ENCODE data around the gene C1orf94.

C1orf94 gene, protein sequence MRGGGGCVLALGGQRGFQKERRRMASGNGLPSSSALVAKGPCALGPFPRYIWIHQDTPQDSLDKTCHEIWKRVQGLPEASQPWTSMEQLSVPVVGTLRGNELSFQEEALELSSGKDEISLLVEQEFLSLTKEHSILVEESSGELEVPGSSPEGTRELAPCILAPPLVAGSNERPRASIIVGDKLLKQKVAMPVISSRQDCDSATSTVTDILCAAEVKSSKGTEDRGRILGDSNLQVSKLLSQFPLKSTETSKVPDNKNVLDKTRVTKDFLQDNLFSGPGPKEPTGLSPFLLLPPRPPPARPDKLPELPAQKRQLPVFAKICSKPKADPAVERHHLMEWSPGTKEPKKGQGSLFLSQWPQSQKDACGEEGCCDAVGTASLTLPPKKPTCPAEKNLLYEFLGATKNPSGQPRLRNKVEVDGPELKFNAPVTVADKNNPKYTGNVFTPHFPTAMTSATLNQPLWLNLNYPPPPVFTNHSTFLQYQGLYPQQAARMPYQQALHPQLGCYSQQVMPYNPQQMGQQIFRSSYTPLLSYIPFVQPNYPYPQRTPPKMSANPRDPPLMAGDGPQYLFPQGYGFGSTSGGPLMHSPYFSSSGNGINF

DNA sequence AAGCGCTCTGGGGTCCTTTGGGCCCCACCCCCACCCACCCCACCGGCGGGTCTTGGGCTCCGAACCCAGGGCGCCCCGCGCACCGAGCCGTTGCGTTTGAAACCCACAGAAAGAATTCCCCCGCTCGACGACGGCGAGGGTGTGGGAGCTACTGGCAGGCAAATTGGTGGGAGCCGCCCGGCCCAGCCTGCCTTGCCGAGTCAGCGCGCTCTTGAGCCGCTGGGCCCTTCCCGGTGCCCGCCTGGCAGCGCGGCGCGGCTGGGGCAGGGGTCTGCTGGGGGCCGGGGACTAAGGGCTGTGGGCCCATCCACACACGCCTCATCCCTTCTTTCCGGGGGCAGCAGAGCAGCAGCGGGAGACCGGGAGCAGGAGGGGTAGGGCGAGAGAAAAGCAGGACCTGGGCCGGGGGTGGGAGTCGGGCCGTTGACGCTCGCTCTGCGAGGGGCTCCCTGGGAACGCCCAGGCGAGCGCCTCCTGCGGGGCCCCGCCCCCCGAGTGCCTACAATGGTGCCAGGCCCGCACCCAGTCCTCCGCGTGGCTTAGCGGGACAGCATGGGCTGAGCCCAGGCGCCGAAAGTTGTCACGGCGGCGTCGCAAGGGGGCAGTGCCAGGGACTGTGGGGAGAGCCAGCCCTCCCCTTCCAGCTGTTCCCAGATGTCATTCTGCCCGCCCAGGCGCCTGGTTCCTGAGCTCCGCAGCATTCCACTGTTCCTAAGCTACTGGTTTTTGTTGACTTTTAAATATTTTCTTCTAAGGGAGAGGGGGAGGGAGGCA, at the start of gene C1orf94:
Gene C1orf94, plus strand, starts transcription at position 78 of the 774 bp plus-strand sequence. CDS start 883 bp downstream, outside the sequence.
- no peak within 1 kb of the TSS for H3K4me3 ChIP-seq (ENCODE audit: low read depth, low read length)
- no peaks in the 10 kb centered on the region for H3K79me2 ChIP-seq (ENCODE audit: control insufficient read depth, insufficient read depth, low read length, unreplicated experiment)
- no peaks in the 10 kb centered on the region for H3K27me3 ChIP-seq (ENCODE audit: insufficient read depth, low read length)
- no peak within 1 kb of the TSS for H3K27ac ChIP-seq (ENCODE audit: low read depth, low read length)
- H3K4me1 ChIP-seq (ENCODE audit: control insufficient read depth, insufficient read depth, low read length, unreplicated experiment), result no peaks in the 10 kb centered on the region
- H3K36me3 ChIP-seq (ENCODE audit: insufficient read depth, low read length), result no peaks in the 10 kb centered on the region
- H2AFZ ChIP-seq (ENCODE audit: low read length, unreplicated experiment), result no peak within 1 kb of the TSS

DNA sequence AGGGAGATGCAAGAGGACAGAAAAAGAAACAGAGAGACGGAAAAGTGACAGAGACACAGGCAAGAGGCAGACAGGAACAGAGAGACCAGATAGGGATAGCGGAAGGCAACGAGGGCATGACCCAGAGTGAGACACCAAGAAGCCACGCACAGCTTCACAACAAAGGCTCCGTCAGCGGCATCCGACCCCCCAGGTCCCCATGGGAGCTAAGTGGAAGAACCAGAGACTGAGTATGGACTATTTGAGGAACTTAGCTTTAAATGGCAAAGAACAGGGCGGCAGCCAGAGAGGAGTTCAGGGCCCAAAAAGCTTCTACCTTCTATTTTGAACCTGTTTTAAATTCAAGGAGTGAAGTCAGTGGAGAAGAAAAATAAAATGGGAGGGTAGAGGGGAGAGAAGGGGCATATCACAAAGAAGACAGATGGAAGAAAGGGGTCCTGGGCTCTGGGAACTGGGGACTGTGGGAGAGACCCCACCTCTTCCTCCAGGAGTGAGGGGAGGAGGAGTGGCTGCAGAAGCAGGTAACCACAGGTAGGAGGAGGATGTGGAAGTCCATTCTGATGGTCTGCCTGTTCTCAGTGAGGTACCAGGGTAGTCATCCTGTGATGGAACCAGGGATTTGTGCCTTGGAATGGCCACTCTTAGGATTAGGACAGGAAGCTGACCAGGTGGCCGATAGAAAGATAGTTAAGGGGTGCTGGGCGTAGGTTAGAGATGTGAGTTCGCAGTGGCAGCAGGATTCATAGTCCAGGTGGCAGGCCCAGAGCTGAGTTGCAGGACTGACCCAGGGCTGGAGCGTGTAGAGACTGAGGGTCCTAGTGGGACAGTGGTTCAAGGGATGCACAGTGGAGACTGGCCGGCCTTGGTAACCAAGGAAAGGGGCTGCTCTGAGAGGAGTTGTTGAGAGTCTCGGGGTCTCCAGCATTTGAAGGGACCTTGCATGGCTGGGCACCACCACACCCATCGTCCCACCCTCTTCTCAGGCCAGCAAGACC, 49.4 kb upstream of the C1orf94 start:
- no peak overlapping the region for H3K27ac ChIP-seq (ENCODE audit: low read depth, low read length)
- no peaks in the 10 kb centered on the region for H3K36me3 ChIP-seq (ENCODE audit: insufficient read depth, low read length)
- no peaks in the 10 kb centered on the region for H3K27me3 ChIP-seq (ENCODE audit: insufficient read depth, low read length)
- H2AFZ ChIP-seq (ENCODE audit: low read length, unreplicated experiment), result no peak overlapping the region
- H3K4me1 ChIP-seq (ENCODE audit: control insufficient read depth, insufficient read depth, low read length, unreplicated experiment), result no peaks in the 10 kb centered on the region
- no peaks in the 10 kb centered on the region for H3K79me2 ChIP-seq (ENCODE audit: control insufficient read depth, insufficient read depth, low read length, unreplicated experiment)
- H3K4me3 ChIP-seq (ENCODE audit: low read depth, low read length), result no peak overlapping the region

DNA sequence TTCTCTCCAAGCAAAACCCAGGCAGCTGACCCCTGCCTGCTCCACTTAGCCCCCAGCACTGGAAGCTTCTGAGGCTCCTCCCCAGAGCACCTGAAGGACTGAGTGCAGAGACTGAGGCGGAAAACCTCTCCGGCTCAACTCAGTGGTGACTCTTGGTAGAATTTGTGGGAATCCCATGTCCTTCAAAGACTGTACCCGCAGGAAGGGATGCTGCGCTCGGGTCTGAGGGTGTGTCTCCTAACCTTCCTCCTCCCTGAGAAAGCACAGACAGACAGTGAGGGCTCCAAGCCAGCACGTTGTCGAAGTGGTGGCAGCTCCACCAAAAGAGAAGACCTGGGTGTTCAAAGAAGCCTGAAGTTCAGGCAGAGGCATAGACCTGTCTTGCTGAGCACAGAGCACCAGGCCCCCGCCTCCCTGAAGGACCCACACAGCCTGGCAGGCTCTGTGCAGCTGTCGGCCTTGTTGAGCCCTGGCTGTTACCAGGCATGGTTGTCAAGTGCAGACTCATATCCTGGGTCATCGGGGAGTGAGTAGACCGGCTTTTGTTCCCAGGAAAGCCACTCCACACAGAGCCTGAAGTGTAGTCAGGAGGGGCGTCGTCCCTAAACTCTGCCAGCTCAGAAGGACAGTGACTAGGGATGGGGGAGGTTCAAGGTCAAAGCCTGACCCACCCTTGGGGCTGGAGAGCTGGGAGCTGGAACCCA, 48.4 kb upstream of the C1orf94 start:
- H3K27ac ChIP-seq (ENCODE audit: low read depth, low read length), result no peak overlapping the region
- H3K27me3 ChIP-seq (ENCODE audit: insufficient read depth, low read length), result no peaks in the 10 kb centered on the region
- H3K4me3 ChIP-seq (ENCODE audit: low read depth, low read length), result no peak overlapping the region
- no peak overlapping the region for H2AFZ ChIP-seq (ENCODE audit: low read length, unreplicated experiment)
- H3K4me1 ChIP-seq (ENCODE audit: control insufficient read depth, insufficient read depth, low read length, unreplicated experiment), result no peaks in the 10 kb centered on the region
- H3K79me2 ChIP-seq (ENCODE audit: control insufficient read depth, insufficient read depth, low read length, unreplicated experiment), result no peaks in the 10 kb centered on the region
- no peaks in the 10 kb centered on the region for H3K36me3 ChIP-seq (ENCODE audit: insufficient read depth, low read length)

DNA sequence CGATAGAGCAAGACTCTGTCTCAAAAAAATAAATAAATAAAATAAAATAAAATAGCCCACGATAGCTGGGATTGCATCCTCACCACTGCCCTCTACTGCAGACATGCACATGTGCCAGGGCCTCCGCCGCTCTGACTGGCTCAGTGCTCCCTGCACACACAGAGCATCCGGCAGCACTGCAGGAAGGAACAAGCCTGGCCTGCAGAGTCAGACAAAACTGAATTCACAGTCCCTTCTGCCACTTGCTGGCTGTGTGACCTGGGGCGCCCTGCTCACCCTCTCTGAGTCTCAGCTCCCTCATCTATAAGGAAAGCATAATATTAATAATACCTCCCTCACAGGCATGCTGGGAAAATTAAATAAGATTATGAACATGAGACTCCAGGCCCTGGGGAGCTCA, 47.1 kb upstream of the C1orf94 start:
- Histone ChIP-seq H3K27me3 (ENCODE audit: insufficient read depth, low read length) (no peaks in the 10 kb centered on the region), H3K36me3 (ENCODE audit: insufficient read depth, low read length) (no peaks in the 10 kb centered on the region), H3K79me2 (ENCODE audit: control insufficient read depth, insufficient read depth, low read length, unreplicated experiment) (no peaks in the 10 kb centered on the region), H3K27ac (ENCODE audit: low read depth, low read length) (no peak overlapping the region), H2AFZ (ENCODE audit: low read length, unreplicated experiment) (no peak overlapping the region), H3K4me1 (ENCODE audit: control insufficient read depth, insufficient read depth, low read length, unreplicated experiment) (no peaks in the 10 kb centered on the region), H3K4me3 (ENCODE audit: low read depth, low read length) (no peak overlapping the region)

DNA sequence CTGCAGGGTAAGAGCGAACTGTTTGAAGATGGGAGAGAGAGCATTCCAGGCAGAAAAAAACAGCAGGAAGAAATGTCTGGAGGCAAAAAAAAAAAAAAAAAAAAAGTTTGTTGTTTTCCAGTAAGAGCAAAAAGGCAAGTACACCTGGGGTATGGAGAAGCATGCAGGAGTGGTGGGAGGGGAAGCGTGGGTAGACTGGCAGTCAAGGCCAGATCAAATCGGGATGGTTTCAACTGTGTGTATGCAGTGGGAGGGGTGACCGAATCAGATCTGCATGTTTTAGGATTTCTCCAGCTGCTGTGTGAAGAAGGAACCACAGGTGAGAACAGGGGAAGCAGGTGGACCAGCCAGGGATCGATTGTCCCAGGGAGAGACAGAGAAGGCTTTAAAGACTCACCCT, 46.4 kb upstream of the C1orf94 start:
- Histone ChIP-seq H3K4me3 (ENCODE audit: low read depth, low read length) (no peak overlapping the region), H3K4me1 (ENCODE audit: control insufficient read depth, insufficient read depth, low read length, unreplicated experiment) (no peaks in the 10 kb centered on the region)

DNA sequence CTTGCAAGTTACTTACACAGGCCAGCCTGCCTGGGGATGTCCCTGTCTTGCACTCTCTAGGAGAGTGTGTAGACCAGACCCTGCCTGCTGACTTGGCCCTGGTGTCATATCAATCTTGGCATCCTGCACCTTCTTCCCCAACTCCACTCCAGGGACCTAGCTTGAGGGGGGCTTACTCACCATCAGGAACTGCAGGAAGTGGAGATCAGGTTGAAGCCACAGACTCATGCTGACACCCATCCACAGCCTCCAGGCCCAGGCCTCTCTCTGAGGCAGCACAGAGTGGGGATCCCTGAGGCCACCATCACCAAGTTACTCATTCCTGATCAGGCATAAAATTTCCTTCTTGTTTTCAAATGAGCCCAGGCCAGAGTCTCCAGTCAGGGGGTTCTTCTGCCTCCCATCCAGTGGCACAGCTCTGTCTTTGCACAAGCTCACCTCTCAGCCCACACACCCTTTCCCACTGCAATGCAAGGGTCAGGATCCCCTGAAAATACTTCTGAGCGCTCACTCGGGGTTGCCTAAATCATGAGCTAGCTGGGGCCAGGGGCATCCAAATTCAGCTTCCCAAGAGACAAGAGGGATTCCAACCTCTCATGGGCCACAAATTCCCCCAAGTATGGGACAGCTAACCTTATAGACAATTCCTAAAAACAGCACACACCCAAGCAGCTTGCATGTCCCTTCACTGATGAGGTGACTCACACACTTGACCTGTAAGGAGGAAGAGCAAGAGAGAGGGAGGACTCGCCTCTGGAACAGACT, 45.1 kb upstream of the C1orf94 start:
- Histone ChIP-seq H3K27me3 (ENCODE audit: insufficient read depth, low read length) (no peaks in the 10 kb centered on the region), H3K4me1 (ENCODE audit: control insufficient read depth, insufficient read depth, low read length, unreplicated experiment) (no peaks in the 10 kb centered on the region), H3K27ac (ENCODE audit: low read depth, low read length) (no peak overlapping the region), H3K79me2 (ENCODE audit: control insufficient read depth, insufficient read depth, low read length, unreplicated experiment) (no peaks in the 10 kb centered on the region), H3K4me3 (ENCODE audit: low read depth, low read length) (no peak overlapping the region), H2AFZ (ENCODE audit: low read length, unreplicated experiment) (no peak overlapping the region), H3K36me3 (ENCODE audit: insufficient read depth, low read length) (no peaks in the 10 kb centered on the region)

More for the DNA sequence above, 46.4 kb upstream of the C1orf94 start:
- H3K27me3 ChIP-seq (ENCODE audit: insufficient read depth, low read length), result no peaks in the 10 kb centered on the region
- H2AFZ ChIP-seq (ENCODE audit: low read length, unreplicated experiment), result no peak overlapping the region
- no peaks in the 10 kb centered on the region for H3K36me3 ChIP-seq (ENCODE audit: insufficient read depth, low read length)
- no peaks in the 10 kb centered on the region for H3K79me2 ChIP-seq (ENCODE audit: control insufficient read depth, insufficient read depth, low read length, unreplicated experiment)
- no peak overlapping the region for H3K27ac ChIP-seq (ENCODE audit: low read depth, low read length)

DNA sequence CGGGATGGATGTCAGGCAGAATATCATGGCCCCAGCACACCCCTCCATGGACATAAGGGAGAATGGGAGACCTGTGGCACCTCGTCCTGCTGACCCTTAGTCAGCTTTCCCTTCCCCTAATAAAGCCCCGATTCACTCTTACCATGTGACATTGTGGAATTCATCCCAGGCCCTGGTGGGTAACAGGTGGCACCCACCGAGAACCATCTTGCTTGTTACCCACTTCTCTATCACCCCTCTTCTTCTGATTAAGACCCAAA, 44.6 kb upstream of the C1orf94 start:
- Histone ChIP-seq H3K27me3 (ENCODE audit: insufficient read depth, low read length) (no peaks in the 10 kb centered on the region), H3K4me1 (ENCODE audit: control insufficient read depth, insufficient read depth, low read length, unreplicated experiment) (no peaks in the 10 kb centered on the region), H3K27ac (ENCODE audit: low read depth, low read length) (no peak overlapping the region), H3K36me3 (ENCODE audit: insufficient read depth, low read length) (no peaks in the 10 kb centered on the region), H3K4me3 (ENCODE audit: low read depth, low read length) (no peak overlapping the region), H2AFZ (ENCODE audit: low read length, unreplicated experiment) (no peak overlapping the region), H3K79me2 (ENCODE audit: control insufficient read depth, insufficient read depth, low read length, unreplicated experiment) (no peaks in the 10 kb centered on the region)

DNA sequence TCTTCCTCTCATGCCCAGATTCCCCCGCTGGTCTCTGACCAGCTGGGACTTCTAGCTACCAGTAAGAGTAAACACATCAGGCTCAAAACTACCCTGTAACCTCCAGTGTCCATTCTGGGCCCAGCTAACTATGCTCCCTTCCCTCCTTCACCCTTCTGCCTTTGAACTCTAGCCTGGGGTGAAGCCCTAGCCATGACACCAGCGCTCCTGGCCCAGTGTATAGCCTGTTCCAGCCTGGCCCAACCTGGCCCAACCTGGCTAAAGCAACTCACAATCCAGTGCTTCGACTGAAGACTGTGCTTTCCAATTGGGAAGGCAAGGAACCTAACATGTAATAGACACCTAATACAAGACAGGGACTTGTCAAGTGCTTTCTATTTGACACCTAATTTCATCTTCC, 39.3 kb upstream of the C1orf94 start:
- Histone ChIP-seq H3K4me1 (ENCODE audit: control insufficient read depth, insufficient read depth, low read length, unreplicated experiment) (no peaks in the 10 kb centered on the region), H3K4me3 (ENCODE audit: low read depth, low read length) (no peak overlapping the region), H3K27ac (ENCODE audit: low read depth, low read length) (no peak overlapping the region), H3K79me2 (ENCODE audit: control insufficient read depth, insufficient read depth, low read length, unreplicated experiment) (no peaks in the 10 kb centered on the region), H2AFZ (ENCODE audit: low read length, unreplicated experiment) (no peak overlapping the region), H3K36me3 (ENCODE audit: insufficient read depth, low read length) (no peaks in the 10 kb centered on the region), H3K27me3 (ENCODE audit: insufficient read depth, low read length) (no peaks in the 10 kb centered on the region)

DNA sequence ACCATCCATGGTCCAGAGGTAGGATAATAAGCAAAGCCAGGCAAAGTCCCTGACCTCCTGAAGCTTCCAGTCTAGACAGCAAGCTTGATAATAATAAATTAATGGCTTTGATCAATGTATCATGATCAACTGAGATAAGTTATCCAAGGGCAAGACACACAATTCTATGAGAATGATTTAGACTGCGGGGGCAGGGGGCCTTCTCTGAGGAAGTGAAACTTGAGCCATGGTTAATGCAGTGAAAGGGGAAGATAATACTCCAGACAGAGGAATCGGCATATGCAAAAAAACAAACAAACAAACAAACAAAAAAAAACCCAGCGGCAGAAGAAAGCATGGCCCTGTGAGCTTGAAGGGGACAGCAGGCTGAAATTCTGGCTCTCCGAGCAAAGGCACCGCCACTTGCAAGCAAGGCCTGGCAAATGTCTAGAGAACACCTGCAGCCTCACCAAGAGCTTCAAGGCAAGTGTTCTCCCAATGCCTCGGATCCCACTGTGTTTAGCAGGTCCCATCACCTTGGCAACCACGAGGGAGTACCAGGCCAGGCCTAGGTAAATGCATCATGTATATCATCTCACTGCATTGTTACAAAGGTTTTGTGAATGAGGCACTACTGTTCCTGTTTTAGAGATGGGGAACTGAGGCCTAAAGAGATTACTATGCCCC, 36.6 kb upstream of the C1orf94 start:
- no peaks in the 10 kb centered on the region for H3K4me1 ChIP-seq (ENCODE audit: control insufficient read depth, insufficient read depth, low read length, unreplicated experiment)
- H3K4me3 ChIP-seq (ENCODE audit: low read depth, low read length), result no peak overlapping the region
- H3K36me3 ChIP-seq (ENCODE audit: insufficient read depth, low read length), result no peaks in the 10 kb centered on the region
- no peaks in the 10 kb centered on the region for H3K79me2 ChIP-seq (ENCODE audit: control insufficient read depth, insufficient read depth, low read length, unreplicated experiment)
- H3K27me3 ChIP-seq (ENCODE audit: insufficient read depth, low read length), result no peaks in the 10 kb centered on the region
- no peak overlapping the region for H3K27ac ChIP-seq (ENCODE audit: low read depth, low read length)
- H2AFZ ChIP-seq (ENCODE audit: low read length, unreplicated experiment), result no peak overlapping the region

Data from ACC112 (cell line).